ENCODE measurements around the gene HS6ST3.
A peak's percentile ranks its signal among the peaks of the same experiment; 100 is the strongest.

The HS6ST3 gene

DNA sequence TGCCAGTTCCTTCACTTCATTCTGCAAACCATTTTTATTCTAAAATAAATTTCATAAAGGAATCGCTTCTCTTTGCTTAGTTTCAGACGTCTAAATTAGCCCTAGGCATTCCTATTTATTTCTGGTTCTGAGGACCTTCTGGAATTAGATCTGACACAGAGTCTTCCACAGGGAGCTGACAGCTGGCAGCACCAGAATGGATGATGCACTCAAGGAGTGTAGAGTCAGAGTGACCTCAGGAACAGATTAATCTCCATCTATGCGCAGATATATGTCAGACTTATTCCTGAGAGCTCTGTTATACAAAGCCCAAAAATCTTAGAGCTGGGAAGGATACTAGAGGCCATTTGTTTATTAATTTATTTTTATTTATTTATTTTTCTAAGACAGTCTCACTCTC lies 450.8 kb downstream of the HS6ST3 start:
- DNase-seq (ENCODE audit: low read depth), result no peak

- DNase-seq (ENCODE audit: low read depth), result no peak
Observed at GRCh38 chr13:96542986-96543385, 453.1 kb downstream of the HS6ST3 start.

GRCh38 chr13:96544957-96545356 lies 455.1 kb downstream of the HS6ST3 start:
- no peak for DNase-seq (ENCODE audit: low read depth)

- DNase-seq (ENCODE audit: low read depth), result no peak
Observed at GRCh38 chr13:96546463-96546862, 456.6 kb downstream of the HS6ST3 start.

DNA sequence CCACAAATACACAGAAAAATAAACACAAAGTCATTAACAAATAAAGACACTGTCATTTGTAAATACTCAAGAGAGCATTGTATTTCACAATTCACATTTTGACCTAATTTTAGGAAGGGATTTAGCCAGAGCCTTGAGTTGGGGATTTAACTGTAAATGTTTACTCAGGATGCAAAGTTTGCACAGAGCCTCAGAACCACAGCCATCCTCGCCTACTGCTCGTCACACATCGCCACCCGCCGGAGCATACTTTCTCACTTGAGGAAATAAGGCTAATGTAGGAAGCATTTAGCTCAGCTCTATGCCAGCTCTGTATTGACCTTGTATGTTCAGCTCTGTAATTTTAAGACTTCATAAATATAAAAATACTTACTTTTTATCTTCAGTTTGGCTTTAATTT lies 461.6 kb downstream of the HS6ST3 start:
- no peak for DNase-seq (ENCODE audit: low read depth)

GRCh38 chr13:96552559-96552958 lies 462.7 kb downstream of the HS6ST3 start:
- DNase-seq (ENCODE audit: low read depth), result no peak

DNA sequence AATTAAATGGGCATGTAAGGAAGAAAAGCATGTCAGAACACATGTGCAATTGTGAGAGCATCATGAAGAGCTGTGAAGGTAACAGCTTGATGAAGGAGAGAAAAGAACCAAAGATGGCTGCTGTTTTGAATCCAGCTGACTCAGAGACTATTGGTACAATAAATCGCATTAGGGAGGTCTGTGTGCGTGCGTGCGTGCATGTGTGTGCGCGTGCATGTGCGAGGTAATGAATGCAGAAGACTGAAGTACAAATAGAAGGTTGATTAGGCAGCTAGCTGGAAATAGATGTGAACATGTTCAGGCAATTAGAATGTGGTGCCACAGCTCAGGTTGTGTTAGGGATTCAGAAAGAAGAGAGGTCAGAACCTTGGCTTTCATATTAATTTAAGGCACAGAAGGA lies 463.9 kb downstream of the HS6ST3 start:
- no peak for DNase-seq (ENCODE audit: low read depth)

- no peak for DNase-seq (ENCODE audit: low read depth)
Observed at GRCh38 chr13:96573563-96573962, 483.7 kb downstream of the HS6ST3 start.

DNA sequence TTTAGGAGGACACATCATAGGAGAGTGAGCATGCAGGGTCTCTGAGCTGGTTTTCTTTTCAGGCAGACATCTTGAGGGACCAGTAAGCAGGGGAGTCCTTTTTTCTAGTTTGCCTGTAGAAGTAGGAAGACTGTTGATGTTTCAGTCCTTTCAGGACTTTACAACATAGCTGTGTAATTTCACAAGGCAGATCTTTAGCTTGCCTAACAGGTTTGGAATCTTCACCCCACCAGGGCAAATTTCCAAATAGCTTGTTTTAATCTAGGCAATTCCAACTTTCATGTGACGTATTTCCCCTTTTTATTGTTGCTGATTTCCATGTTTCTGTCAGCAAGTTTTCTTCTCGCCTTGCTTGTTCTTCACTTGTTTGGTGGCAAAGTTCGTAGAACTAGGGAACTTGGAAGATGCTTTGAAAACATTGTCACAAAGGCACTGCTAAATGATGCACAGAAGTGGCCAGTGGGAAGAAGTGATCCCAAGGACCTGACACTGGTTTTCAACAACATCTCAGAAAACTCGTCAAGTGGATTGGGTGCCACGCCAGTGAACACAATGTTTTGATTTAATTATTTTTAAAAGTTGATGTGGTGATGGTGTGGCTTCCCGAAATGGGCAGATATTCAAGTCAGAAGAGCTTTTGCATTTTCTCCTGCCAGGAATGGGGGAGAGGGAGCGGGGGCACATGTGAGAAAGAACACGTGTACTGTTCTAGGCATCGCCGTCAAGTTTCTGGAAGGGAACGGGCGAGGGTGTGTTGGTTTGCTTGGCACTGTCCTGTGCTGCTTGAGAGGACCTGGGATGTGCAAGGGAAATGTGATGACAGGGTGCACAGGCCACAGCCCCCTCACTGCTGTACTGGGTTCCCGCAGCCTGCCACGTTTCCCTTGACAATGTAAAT lies 485.8 kb downstream of the HS6ST3 start:
- no peak for DNase-seq (ENCODE audit: low read depth)

DNA sequence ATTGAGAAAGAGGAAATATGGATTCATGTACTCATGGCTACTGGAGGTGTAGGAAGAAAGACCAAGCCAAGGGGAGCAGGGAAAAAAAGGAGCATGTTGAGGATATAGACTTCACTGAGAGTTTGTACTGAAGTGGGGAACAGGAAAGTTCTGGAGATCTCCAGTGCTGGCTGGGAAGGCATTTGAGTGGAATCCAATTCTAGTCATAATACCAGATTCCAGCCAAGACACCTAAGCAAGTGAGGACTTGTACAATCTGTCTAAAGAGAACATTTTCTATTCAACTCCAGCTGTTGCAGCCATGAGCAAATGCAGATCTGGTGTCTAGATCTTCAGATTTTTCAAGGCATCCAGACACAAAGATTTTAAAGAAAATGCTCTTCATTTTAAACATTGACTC lies 491.8 kb downstream of the HS6ST3 start:
- no peak for DNase-seq (ENCODE audit: low read depth)

GRCh38 chr13:96615252-96615651 lies 525.3 kb downstream of the HS6ST3 start:
- no peak for DNase-seq (ENCODE audit: low read depth)

GRCh38 chr13:96617528-96617927 lies 527.6 kb downstream of the HS6ST3 start:
- no peak for DNase-seq (ENCODE audit: low read depth)

GRCh38 chr13:96621634-96622183 lies 531.8 kb downstream of the HS6ST3 start:
- DNase-seq (ENCODE audit: low read depth), result no peak

DNA sequence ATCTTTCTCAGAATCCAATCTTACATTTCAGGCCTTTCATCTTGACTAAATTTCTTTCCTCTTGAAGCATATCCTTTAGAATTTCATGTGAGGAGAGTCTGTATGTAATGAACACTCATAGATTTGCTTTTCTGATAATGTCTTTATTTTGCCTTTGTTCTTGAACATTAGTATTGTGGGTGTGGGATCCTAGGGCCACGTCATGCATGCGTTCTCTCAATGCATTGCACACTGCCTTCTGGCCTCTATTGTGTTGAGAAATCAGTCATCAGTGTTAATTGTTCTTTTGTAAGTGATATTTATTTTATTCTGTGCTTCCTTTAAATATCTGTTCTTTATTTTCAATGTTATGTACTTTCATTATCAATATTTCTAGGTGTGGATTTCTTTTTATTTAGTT lies 539.4 kb downstream of the HS6ST3 start:
- DNase-seq (ENCODE audit: low read depth), result no peak

GRCh38 chr13:96632536-96633320 lies 542.8 kb downstream of the HS6ST3 start:
- no peak for DNase-seq (ENCODE audit: low read depth)

DNA sequence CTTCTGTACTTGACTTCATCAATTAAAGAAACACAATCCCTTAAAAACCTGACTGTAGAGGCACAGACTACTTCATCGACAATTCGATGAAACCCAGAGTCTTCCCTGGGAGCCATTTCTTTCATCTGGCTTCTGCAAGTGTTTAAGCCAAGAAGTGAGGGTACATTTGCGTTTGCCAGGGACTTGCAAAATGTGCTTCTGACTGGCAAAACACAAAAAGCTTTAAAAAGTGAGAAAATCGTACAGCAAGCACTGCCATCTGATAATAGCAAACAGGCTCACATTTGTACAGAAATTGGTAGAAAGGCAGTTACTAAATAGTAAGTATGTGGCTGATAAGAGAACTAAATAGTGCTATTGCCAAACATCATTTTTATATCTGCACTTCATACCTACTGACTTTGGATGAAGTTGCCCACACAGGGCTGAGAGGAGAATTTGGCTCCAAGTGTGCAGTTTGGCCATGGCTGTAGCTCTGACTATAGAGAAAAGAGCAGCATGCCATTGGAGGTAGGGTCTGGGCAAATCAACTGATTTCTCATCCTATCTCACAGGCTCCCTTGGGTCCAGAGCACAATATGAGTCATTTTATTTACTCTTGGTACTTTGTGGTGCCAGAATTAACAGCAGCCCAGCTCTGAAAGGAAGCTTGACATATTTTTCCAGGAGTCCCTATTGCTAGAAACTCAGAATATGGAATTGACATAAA lies 546.2 kb downstream of the HS6ST3 start:
- no peak for DNase-seq (ENCODE audit: low read depth)

- no peak for DNase-seq (ENCODE audit: low read depth)
Observed at GRCh38 chr13:96637039-96637438, 547.1 kb downstream of the HS6ST3 start.

GRCh38 chr13:96646101-96646500 lies 556.2 kb downstream of the HS6ST3 start:
- no peak for DNase-seq (ENCODE audit: low read depth)

GRCh38 chr13:96646515-96647211 lies 556.8 kb downstream of the HS6ST3 start:
- DNase-seq (ENCODE audit: low read depth), result no peak

DNA sequence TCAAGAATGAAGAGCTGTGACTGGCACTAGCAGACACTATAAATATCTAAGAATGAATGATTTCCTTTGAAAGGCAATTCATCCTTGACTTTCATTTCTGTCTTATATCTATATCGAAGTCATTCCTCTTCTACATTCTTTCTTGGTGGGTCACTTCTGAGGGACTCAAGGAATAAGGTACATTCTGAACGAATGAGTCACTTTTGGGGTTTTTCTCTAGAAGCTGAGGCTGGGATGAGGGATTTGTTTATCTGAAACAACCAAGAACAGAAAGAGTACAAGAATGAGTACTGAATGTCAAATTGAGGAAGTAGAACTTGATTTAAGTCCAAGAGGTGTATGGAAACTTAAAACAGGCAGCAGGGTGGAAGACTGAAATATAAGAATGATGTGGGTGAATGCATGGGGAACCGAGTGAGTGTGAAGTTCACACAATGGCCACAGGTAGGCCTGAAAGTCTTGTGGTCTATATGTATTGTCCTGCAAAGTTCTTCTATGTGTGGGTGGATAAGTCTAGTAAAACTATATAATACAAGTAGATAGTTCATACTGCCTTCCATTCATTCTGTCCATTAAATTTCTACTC lies 560.5 kb downstream of the HS6ST3 start:
- peak; percentile 91 for DNase-seq (ENCODE audit: low read depth)

- DNase-seq (ENCODE audit: low read depth), result no peak
Observed at GRCh38 chr13:96651598-96651997, 561.7 kb downstream of the HS6ST3 start.

Measured in non-pigmented ciliary epithelial cell (primary cell).